ENCODE results near the gene DNAJC1.

Gene DNAJC1

DNA sequence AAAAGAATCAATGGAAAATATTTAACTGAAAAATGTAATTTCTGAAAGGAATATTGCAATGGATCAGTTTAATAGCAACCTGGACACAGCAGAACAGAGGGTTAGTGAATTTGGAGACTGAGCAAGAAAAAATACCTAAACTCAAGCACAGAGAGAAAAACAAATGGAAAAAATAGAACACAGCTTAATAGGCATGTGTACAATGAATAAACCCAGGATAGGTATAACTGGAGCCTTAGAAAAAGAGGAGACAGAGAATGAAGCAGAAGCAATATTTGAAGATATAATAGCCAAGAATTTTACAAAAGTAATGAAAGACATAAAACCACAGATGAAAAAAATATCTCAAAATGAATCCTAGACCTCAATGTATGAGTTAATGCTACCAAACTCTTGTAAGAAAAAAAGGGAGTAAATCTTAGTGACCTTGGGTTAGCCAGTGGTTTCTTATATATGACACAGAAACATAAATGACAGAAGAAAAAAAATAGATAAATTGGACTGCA, 2.9 kb upstream of the DNAJC1 start:
- Histone ChIP-seq H4K20me1 (ENCODE audit: insufficient read depth, low read length) (no peaks in the 10 kb centered on the region), H3K9me3 (replicated peaks; ENCODE audit: insufficient read depth, low read length) (no peaks in the 10 kb centered on the region), H3K4me2 (ENCODE audit: low read depth, low read length) (no peak overlapping the region), H3K27ac (ENCODE audit: low read length) (no peak overlapping the region), H3K4me1 (ENCODE audit: low read length) (peaks cover 15% of the 10 kb centered on the region), H3K27me3 (replicated peaks; ENCODE audit: insufficient read depth, low read length) (no peaks in the 10 kb centered on the region), H2AFZ (ENCODE audit: low read length) (no peak overlapping the region), H3K36me3 (replicated peaks; ENCODE audit: insufficient read depth, low read length) (no peaks in the 10 kb centered on the region), H3K4me3 (ENCODE audit: low read length) (no peak overlapping the region), H3K79me2 (ENCODE audit: low read length) (peaks cover 17% of the 10 kb centered on the region), H3K9ac (ENCODE audit: low read length) (no peak overlapping the region), H3K9me2 (replicated peaks; ENCODE audit: insufficient read depth, low read length) (no peaks in the 10 kb centered on the region), H3F3A (ENCODE audit: insufficient read depth, low read length) (peaks cover 38% of the 10 kb centered on the region)
- TF ChIP-seq EZH2 (optimal IDR thresholded peaks at IDR 0.05; ENCODE audit: low read depth, low read length) (no peak), EZH2phosphoT487 (IDR thresholded peaks at IDR 0.05; ENCODE audit: low read length) (no peak)
- DNase-seq = no peak

DNA sequence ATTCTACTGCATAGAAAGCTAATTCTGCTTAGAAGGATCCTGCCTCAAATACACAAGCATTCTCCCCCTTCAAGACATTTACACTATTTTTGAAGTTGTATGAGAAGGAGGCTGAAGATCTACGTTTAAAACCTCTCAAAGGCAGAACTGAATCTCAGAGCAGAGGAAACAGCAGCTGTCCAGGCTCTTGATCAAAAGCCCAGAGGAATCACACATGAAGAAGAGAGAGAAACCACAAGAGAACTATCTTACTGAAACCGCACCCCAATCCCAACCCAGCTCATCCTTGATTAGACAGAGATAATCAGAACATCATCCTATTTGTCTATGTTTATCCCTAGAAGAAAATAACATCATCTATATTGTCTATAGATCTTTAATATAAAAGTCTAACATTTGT, 2.2 kb upstream of the DNAJC1 start:
- peaks cover 18% of the 10 kb centered on the region for H3K4me1 ChIP-seq (ENCODE audit: low read length)
- H3K4me2 ChIP-seq (ENCODE audit: low read depth, low read length) = peak overlapping the region; percentile 89
- peak overlapping the region; percentile 96; the same call in 1 of the 2 replicates for H3K9ac ChIP-seq (ENCODE audit: low read length)
- H3K4me3 ChIP-seq (ENCODE audit: low read length) = peak overlapping the region; percentile 37
- H3K9me3 ChIP-seq (replicated peaks; ENCODE audit: insufficient read depth, low read length) = no peaks in the 10 kb centered on the region
- H3F3A ChIP-seq (ENCODE audit: insufficient read depth, low read length) = peaks cover 38% of the 10 kb centered on the region
- H3K27me3 ChIP-seq (replicated peaks; ENCODE audit: insufficient read depth, low read length) = no peaks in the 10 kb centered on the region
- DNase-seq = peak; percentile 46
- no peaks in the 10 kb centered on the region for H3K9me2 ChIP-seq (replicated peaks; ENCODE audit: insufficient read depth, low read length)
- peaks cover 24% of the 10 kb centered on the region for H3K79me2 ChIP-seq (ENCODE audit: low read length)
- 0 out of 2 replicates have a peak, but pooled peaks cover 3% of the 10 kb centered on the region for H4K20me1 ChIP-seq (ENCODE audit: insufficient read depth, low read length)
- H3K36me3 ChIP-seq (replicated peaks; ENCODE audit: insufficient read depth, low read length) = no peaks in the 10 kb centered on the region
- H2AFZ ChIP-seq (ENCODE audit: low read length) = peak overlapping the region; percentile 81
- H3K27ac ChIP-seq (ENCODE audit: low read length) = peak overlapping the region; percentile 93
- TF ChIP-seq EZH2 (optimal IDR thresholded peaks at IDR 0.05; ENCODE audit: low read depth, low read length) = no peak
- no peak for TF ChIP-seq EZH2phosphoT487 (IDR thresholded peaks at IDR 0.05; ENCODE audit: low read length)
- TF ChIP-seq, protein P1, sequence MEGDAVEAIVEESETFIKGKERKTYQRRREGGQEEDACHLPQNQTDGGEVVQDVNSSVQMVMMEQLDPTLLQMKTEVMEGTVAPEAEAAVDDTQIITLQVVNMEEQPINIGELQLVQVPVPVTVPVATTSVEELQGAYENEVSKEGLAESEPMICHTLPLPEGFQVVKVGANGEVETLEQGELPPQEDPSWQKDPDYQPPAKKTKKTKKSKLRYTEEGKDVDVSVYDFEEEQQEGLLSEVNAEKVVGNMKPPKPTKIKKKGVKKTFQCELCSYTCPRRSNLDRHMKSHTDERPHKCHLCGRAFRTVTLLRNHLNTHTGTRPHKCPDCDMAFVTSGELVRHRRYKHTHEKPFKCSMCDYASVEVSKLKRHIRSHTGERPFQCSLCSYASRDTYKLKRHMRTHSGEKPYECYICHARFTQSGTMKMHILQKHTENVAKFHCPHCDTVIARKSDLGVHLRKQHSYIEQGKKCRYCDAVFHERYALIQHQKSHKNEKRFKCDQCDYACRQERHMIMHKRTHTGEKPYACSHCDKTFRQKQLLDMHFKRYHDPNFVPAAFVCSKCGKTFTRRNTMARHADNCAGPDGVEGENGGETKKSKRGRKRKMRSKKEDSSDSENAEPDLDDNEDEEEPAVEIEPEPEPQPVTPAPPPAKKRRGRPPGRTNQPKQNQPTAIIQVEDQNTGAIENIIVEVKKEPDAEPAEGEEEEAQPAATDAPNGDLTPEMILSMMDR (IDR thresholded peaks at IDR 0.05; ENCODE audit: low read length) = no peak

DNA sequence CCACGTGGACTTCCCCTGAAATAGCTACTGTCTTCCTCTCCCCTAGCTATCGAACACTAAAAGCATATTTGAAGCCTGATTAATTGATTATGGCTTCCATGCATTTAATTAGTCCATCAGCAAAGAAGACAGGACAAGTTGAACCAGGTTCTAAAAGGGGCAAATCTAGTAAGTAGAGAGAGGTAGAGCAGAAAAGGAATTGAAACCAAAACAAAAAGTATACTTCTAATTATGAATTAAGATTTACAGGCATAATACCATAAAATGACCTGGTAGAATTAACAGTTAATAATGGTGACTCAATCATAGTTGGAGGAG, 393 bp upstream of the DNAJC1 start:
- 0 out of 2 replicates have a peak, but pooled peaks cover 14% of the 10 kb centered on the region for H4K20me1 ChIP-seq (ENCODE audit: insufficient read depth, low read length)
- no peaks in the 10 kb centered on the region for H3K9me2 ChIP-seq (replicated peaks; ENCODE audit: insufficient read depth, low read length)
- H3K4me3 ChIP-seq (ENCODE audit: low read length) = peak overlapping the region; percentile 92
- DNase-seq = no peak
- H3F3A ChIP-seq (ENCODE audit: insufficient read depth, low read length) = peaks cover 38% of the 10 kb centered on the region
- 0 out of 2 replicates have a peak overlapping the region, but pooled peaks have one; percentile 50 for H2AFZ ChIP-seq (ENCODE audit: low read length)
- peak overlapping the region; percentile 96 for H3K9ac ChIP-seq (ENCODE audit: low read length)
- H3K9me3 ChIP-seq (replicated peaks; ENCODE audit: insufficient read depth, low read length) = no peaks in the 10 kb centered on the region
- peak overlapping the region; percentile 89 for H3K4me2 ChIP-seq (ENCODE audit: low read depth, low read length)
- TF ChIP-seq EZH2phosphoT487 (IDR thresholded peaks at IDR 0.05; ENCODE audit: low read length) (no peak), EZH2 (optimal IDR thresholded peaks at IDR 0.05; ENCODE audit: low read depth, low read length) (no peak)
- TF ChIP-seq, protein P1 (IDR thresholded peaks at IDR 0.05; ENCODE audit: low read length) = no peak
- peaks cover 42% of the 10 kb centered on the region for H3K79me2 ChIP-seq (ENCODE audit: low read length)
- H3K36me3 ChIP-seq (replicated peaks; ENCODE audit: insufficient read depth, low read length) = no peaks in the 10 kb centered on the region
- H3K4me1 ChIP-seq (ENCODE audit: low read length) = peaks cover 24% of the 10 kb centered on the region
- H3K27ac ChIP-seq (ENCODE audit: low read length) = peak overlapping the region; percentile 93
- no peaks in the 10 kb centered on the region for H3K27me3 ChIP-seq (replicated peaks; ENCODE audit: insufficient read depth, low read length)

DNA sequence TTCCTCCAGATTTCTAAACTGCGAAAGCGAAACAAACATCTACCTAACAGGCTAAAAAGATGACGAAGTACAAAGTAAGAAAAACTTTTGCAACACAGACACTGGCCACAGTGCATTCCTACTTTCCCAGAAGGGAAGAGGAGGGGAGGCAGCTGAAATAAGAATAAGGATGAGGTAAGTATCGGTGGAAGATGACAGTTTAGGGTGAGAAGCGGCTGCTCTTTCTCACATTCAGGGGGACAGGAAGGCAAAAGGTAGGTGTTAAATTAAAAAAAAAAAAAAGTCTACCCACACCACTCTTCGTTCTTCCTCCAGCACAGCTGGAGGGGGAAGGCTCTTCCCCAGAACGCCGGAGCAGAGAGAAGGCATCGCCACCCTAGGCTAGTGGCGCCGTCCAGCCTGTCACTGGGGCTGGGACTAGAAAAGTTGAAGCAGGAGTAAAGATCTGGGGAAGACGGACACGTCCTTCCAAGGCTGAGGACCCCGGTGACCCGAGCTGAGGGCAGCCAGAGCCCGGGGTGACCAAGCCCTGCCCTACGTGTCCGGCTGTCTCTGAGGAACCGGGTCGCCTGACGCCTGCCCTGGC, 846 bp downstream of the DNAJC1 start:
- Histone ChIP-seq H3K4me3 (ENCODE audit: low read length) (peak overlapping the region; percentile 92), H3K36me3 (replicated peaks; ENCODE audit: insufficient read depth, low read length) (no peaks in the 10 kb centered on the region), H2AFZ (ENCODE audit: low read length) (no peak overlapping the region), H3K9me2 (replicated peaks; ENCODE audit: insufficient read depth, low read length) (no peaks in the 10 kb centered on the region), H3K9ac (ENCODE audit: low read length) (peak overlapping the region; percentile 96), H3K9me3 (replicated peaks; ENCODE audit: insufficient read depth, low read length) (no peaks in the 10 kb centered on the region), H4K20me1 (ENCODE audit: insufficient read depth, low read length) (peaks cover 19% of the 10 kb centered on the region; the same call in 1 of the 2 replicates), H3K79me2 (ENCODE audit: low read length) (peaks cover 54% of the 10 kb centered on the region), H3K4me1 (ENCODE audit: low read length) (peaks cover 24% of the 10 kb centered on the region), H3K27ac (ENCODE audit: low read length) (peak overlapping the region; percentile 93), H3K4me2 (ENCODE audit: low read depth, low read length) (peak overlapping the region; percentile 84), H3K27me3 (replicated peaks; ENCODE audit: insufficient read depth, low read length) (no peaks in the 10 kb centered on the region), H3F3A (ENCODE audit: insufficient read depth, low read length) (peaks cover 38% of the 10 kb centered on the region)
- peak; percentile 69 for DNase-seq
- TF ChIP-seq, protein P1 (IDR thresholded peaks at IDR 0.05; ENCODE audit: low read length) = no peak
- TF ChIP-seq EZH2phosphoT487 (IDR thresholded peaks at IDR 0.05; ENCODE audit: low read length) (no peak), EZH2 (optimal IDR thresholded peaks at IDR 0.05; ENCODE audit: low read depth, low read length) (no peak)
